Endothelial cell of umbilical vein (primary cell): ENCODE data around the gene LAMC1.

Experiments used
- EZH2 ChIP-seq: IDR thresholded peaks from 2 replicates; pipeline ENCODE4 v1.6.1; 2012; ENCODE audit warnings: borderline replicate concordance, low read depth, mild to moderate bottlenecking, moderate library complexity, low read length, inconsistent platforms; ENCODE audit not compliant: severe bottlenecking
- FOS ChIP-seq: IDR thresholded peaks from 2 replicates; pipeline ENCODE4 v1.6.1; 2011; ENCODE audit warnings: mild to moderate bottlenecking, low read length, moderate library complexity, borderline replicate concordance; ENCODE audit not compliant: insufficient read depth
- JUN ChIP-seq: IDR thresholded peaks from 2 replicates; pipeline ENCODE4 v1.6.1; 2011; ENCODE audit warnings: borderline replicate concordance, low read depth; ENCODE audit not compliant: insufficient read length, insufficient read depth
- MYC ChIP-seq: IDR thresholded peaks from one replicate; pipeline ENCODE4 v1.6.1; 2011; ENCODE audit warnings: mild to moderate bottlenecking, low read depth, low read length
- POLR2A ChIP-seq: IDR thresholded peaks from 2 replicates; pipeline ENCODE4 v1.6.1; 2012; ENCODE audit warnings: low read depth, mild to moderate bottlenecking, control low read depth, low read length
- POLR2AphosphoS5 ChIP-seq: IDR thresholded peaks from 2 replicates; pipeline ENCODE4 v1.6.1; 2012; ENCODE audit warnings: low read depth, mild to moderate bottlenecking, control low read depth, low read length, moderate library complexity; ENCODE audit not compliant: insufficient read depth
- TF ChIP-seq, protein P1 (sequence below), 2 donors: IDR thresholded peaks; 1 replicate in 1 of 2; 2 replicates in 1 of 2; pipeline ENCODE4 v1.5.1; 2011; ENCODE audit warnings: low read length in 2 of 2, mild to moderate bottlenecking in 2 of 2, moderate library complexity in 2 of 2, control low read depth in 1 of 2, inconsistent platforms in 1 of 2, low read depth in 1 of 2; ENCODE audit not compliant: insufficient read depth in 1 of 2; ENCODE audit errors: extremely low read depth in 1 of 2
- TF ChIP-seq, protein P2 (sequence below): IDR thresholded peaks from 2 replicates; pipeline ENCODE4 v1.6.1; 2011; ENCODE audit not compliant: insufficient read depth, insufficient read length

DNA sequence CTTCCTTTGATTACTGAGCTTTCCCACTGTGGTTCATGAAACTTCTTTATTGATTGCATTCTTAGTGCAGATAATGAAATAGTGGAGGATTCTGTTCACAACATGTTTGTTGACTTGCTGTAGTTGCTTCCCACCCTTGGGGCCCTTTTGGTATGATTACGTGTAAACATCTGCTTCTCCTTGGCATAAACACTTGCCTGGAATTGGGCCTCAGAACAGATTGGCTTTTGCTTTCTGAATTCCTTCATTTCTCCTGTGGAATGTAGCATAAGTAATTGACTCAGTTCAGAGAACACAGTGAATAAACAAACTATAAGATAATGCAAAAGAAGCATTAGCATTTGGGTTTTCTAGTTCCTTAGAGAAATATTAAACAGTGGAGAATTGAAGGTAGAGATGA is 103.3 kb downstream of the LAMC1 start:
- TF ChIP-seq, protein P1, sequence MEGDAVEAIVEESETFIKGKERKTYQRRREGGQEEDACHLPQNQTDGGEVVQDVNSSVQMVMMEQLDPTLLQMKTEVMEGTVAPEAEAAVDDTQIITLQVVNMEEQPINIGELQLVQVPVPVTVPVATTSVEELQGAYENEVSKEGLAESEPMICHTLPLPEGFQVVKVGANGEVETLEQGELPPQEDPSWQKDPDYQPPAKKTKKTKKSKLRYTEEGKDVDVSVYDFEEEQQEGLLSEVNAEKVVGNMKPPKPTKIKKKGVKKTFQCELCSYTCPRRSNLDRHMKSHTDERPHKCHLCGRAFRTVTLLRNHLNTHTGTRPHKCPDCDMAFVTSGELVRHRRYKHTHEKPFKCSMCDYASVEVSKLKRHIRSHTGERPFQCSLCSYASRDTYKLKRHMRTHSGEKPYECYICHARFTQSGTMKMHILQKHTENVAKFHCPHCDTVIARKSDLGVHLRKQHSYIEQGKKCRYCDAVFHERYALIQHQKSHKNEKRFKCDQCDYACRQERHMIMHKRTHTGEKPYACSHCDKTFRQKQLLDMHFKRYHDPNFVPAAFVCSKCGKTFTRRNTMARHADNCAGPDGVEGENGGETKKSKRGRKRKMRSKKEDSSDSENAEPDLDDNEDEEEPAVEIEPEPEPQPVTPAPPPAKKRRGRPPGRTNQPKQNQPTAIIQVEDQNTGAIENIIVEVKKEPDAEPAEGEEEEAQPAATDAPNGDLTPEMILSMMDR (IDR thresholded peaks at IDR 0.05; ENCODE audit: extremely low read depth in 1 of 2, insufficient read depth in 1 of 2, low read depth in 1 of 2, low read length in 2 of 2) = no peak
- TF ChIP-seq FOS (no peak), POLR2A (no peak), POLR2AphosphoS5 (no peak), EZH2 (no peak), JUN (no peak), MYC (no peak)
- TF ChIP-seq, protein P2, sequence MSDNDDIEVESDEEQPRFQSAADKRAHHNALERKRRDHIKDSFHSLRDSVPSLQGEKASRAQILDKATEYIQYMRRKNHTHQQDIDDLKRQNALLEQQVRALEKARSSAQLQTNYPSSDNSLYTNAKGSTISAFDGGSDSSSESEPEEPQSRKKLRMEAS = no peak
